Ishikawa (cell line): ENCODE data around the gene HEXA.

Source experiments
- CEBPB ChIP-seq: IDR thresholded peaks from 2 replicates; pipeline ENCODE4 v1.6.1; 2012
- CREB1 ChIP-seq: IDR thresholded peaks from 2 replicates; pipeline ENCODE4 v1.6.1; 2012; ENCODE audit warnings: low read depth
- EGR1 ChIP-seq: IDR thresholded peaks from 2 replicates; pipeline ENCODE4 v1.6.1; 2012
- EP300 ChIP-seq: IDR thresholded peaks from 2 replicates; pipeline ENCODE4 v1.6.1; 2012; ENCODE audit warnings: borderline replicate concordance
- FOXM1 ChIP-seq: IDR thresholded peaks from 2 replicates; pipeline ENCODE4 v1.6.1; 2012; ENCODE audit warnings: low read depth, borderline replicate concordance
- MAX ChIP-seq: IDR thresholded peaks from 2 replicates; pipeline ENCODE4 v1.6.1; 2012
- NFIC ChIP-seq: IDR thresholded peaks from 2 replicates; pipeline ENCODE4 v1.6.1; 2012
- RAD21 ChIP-seq: IDR thresholded peaks from 2 replicates; pipeline ENCODE4 v1.6.1; 2012; ENCODE audit warnings: low read depth
- REST ChIP-seq: IDR thresholded peaks from 2 replicates; pipeline ENCODE4 v1.6.1; 2012; ENCODE audit warnings: low read depth, mild to moderate bottlenecking
- TAF1 ChIP-seq: IDR thresholded peaks from 2 replicates; pipeline ENCODE4 v1.6.1; 2012; ENCODE audit warnings: low read depth, mild to moderate bottlenecking
- TCF12 ChIP-seq: IDR thresholded peaks from 2 replicates; pipeline ENCODE4 v1.6.1; 2012; ENCODE audit warnings: low read depth
- TEAD4 ChIP-seq: IDR thresholded peaks from 2 replicates; pipeline ENCODE4 v1.6.1; 2012
- USF1 ChIP-seq: IDR thresholded peaks from 2 replicates; pipeline ENCODE4 v1.6.1; 2012
- YY1 ChIP-seq: IDR thresholded peaks from 2 replicates; pipeline ENCODE4 v1.6.1; 2012; ENCODE audit warnings: low read depth
- ZBTB7A ChIP-seq: IDR thresholded peaks from 2 replicates; pipeline ENCODE4 v1.6.1; 2012; ENCODE audit warnings: low read depth

The HEXA gene

GRCh38 chr15:72361176-72361575 lies 14.6 kb downstream of the HEXA start:
- TF ChIP-seq CEBPB (no peak), CREB1 (no peak), EGR1 (no peak), EP300 (no peak), YY1 (no peak), TCF12 (no peak), TEAD4 (no peak), FOXM1 (no peak)

GRCh38 chr15:72358650-72359171 lies 17.1 kb downstream of the HEXA start:
- no peak for TF ChIP-seq YY1

- no peak for TF ChIP-seq TEAD4
- no peak for TF ChIP-seq CREB1
- no peak for TF ChIP-seq EGR1
- TF ChIP-seq MAX = no peak
- no peak for TF ChIP-seq TAF1
- TF ChIP-seq USF1 = no peak
- TF ChIP-seq CEBPB = no peak
- no peak for TF ChIP-seq RAD21
- no peak for TF ChIP-seq EP300
- no peak for TF ChIP-seq TCF12
- TF ChIP-seq NFIC = no peak
- no peak for TF ChIP-seq FOXM1
These were observed 17.7 kb downstream of the HEXA start for GRCh38 chr15:72358121-72358520.

- no peak for TF ChIP-seq USF1
- TF ChIP-seq YY1 = no peak
- TF ChIP-seq NFIC = no peak
- TF ChIP-seq CEBPB = no peak
- TF ChIP-seq RAD21 = no peak
- no peak for TF ChIP-seq TEAD4
- TF ChIP-seq EGR1 = no peak
- no peak for TF ChIP-seq EP300
- TF ChIP-seq TCF12 = no peak
- no peak for TF ChIP-seq REST
- TF ChIP-seq FOXM1 = no peak
These were observed 21.3 kb downstream of the HEXA start for GRCh38 chr15:72354496-72354895.

GRCh38 chr15:72353266-72353665 lies 22.5 kb downstream of the HEXA start:
- TF ChIP-seq TEAD4 (no peak), ZBTB7A (no peak), USF1 (no peak)

- no peak for TF ChIP-seq USF1
- no peak for TF ChIP-seq RAD21
- TF ChIP-seq CREB1 = no peak
- TF ChIP-seq FOXM1 = no peak
- no peak for TF ChIP-seq CEBPB
These were observed 30.0 kb downstream of the HEXA start for GRCh38 chr15:72345806-72346205.

GRCh38 chr15:72345280-72345679 lies 30.5 kb downstream of the HEXA start:
- TF ChIP-seq TAF1 (no peak), TCF12 (no peak), YY1 (no peak), NFIC (no peak), EP300 (no peak), ZBTB7A (no peak), EGR1 (no peak), CREB1 (no peak), MAX (no peak), USF1 (no peak), FOXM1 (no peak), TEAD4 (no peak), CEBPB (no peak), REST (no peak), RAD21 (no peak)
